ENCODE measurements around the gene REXO4.
"Not testable (repeated sequence)": the region's sequence is repeated elsewhere in the genome, so short reads cannot be mapped to it uniquely, and the experiment has no call there.

The REXO4 gene

DNA sequence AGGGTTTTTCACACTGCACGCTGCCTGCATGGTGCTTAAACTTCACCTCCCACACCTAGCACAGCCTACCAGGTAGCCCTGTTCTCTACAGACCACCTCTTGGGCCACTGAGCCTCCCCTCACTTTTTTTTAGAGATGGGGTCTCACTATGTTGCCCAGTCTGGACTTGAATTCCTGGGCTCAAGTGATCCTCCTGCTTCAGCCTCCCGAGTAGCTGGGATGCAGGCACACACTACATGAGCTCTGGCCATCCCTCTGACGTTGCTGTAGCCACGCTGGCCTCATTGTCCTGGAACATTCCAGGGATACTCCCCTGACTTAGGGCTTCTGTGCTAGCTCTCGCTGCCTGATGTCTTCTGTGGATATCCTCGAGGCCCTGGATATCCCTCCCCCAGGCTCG lies 34.8 kb upstream of the REXO4 start:
- no peak overlapping the region for H3K4me3 ChIP-seq (ENCODE audit: low read depth, low read length)
- DNase-seq (ENCODE audit: low read depth): no peak

DNA sequence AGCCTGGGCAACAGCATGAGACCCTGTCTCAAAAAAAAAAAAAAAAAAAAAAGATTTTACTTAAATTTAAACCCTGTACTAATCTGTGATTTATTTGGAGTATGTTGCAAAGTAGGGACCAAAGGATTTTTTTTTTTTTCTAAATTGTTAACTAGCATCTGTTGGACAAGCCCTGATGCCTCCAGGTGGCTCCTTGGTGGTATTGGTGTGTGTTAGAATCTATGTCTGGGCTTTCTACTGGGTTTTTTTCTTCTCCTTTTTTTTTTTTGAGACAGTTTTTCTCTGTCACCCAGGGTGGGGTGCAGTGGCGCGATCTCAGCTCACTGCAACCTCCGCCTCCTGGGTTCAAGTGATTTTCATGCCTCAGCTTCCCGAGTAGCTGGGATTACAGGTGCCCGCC lies 34.1 kb upstream of the REXO4 start:
- DNase-seq (ENCODE audit: low read depth); H3K4me3 ChIP-seq (ENCODE audit: low read depth, low read length): not testable (repeated sequence)

- H3K4me3 ChIP-seq (ENCODE audit: low read depth, low read length): no peak overlapping the region
- no peak for DNase-seq (ENCODE audit: low read depth)
Measured at GRCh38 chr9:133449760-133450159, 31.9 kb upstream of the REXO4 start.

- no peak for DNase-seq (ENCODE audit: low read depth)
- H3K4me3 ChIP-seq (ENCODE audit: low read depth, low read length): no peak overlapping the region
Measured at GRCh38 chr9:133448487-133448972, 30.7 kb upstream of the REXO4 start.

DNA sequence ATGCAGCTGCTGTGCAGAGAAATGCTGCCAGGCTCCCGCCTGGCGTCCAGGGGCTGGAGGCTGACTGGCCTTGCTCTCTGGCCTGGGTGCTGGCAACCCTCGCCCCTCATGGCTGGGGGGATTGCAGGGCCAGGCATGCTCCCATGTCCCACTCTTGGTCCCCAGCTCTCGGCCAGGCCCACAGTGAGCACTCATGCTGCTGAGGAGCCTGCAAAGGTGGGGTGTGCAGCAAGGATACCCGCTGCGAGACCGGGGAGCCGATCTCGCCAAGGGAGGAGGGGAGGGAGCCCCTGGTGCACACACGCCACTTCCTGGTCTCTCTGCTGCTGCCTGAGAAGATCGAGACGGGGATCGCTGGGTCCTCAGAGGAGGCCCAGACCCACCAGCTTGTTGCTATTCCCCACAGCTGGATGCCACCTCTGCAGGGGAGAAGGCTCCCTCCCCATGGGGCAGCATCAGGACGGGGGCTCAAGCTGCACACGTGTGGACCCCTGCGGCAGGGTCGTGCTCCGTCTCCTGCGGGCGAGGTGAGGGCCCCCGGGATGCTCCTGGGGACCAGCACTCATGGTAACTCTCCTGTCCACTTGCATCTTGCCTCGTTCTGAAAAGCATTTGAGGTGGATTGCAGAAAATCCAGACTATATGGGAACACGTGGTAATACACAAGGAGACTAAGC lies 27.6 kb upstream of the REXO4 start:
- DNase-seq (ENCODE audit: low read depth): no peak
- no peak overlapping the region for H3K4me3 ChIP-seq (ENCODE audit: low read depth, low read length)

GRCh38 chr9:133443982-133444381 lies 26.2 kb upstream of the REXO4 start:
- no peak overlapping the region for H3K4me3 ChIP-seq (ENCODE audit: low read depth, low read length)
- DNase-seq (ENCODE audit: low read depth): no peak

DNA sequence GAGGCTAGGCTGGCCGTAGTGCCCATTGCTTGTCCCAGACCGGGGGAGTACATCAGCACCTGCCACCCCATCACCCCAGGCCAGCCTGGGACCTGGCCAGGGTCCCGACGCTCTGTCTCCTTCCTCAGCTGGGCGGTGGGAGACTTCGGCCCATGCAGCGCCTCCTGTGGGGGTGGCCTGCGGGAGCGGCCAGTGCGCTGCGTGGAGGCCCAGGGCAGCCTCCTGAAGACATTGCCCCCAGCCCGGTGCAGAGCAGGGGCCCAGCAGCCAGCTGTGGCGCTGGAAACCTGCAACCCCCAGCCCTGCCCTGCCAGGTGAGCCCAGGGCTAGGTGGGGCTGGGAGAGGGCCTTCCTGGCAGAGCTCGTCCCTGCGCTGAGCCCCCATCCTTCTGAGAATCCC lies 25.4 kb upstream of the REXO4 start:
- DNase-seq (ENCODE audit: low read depth): no peak

DNA sequence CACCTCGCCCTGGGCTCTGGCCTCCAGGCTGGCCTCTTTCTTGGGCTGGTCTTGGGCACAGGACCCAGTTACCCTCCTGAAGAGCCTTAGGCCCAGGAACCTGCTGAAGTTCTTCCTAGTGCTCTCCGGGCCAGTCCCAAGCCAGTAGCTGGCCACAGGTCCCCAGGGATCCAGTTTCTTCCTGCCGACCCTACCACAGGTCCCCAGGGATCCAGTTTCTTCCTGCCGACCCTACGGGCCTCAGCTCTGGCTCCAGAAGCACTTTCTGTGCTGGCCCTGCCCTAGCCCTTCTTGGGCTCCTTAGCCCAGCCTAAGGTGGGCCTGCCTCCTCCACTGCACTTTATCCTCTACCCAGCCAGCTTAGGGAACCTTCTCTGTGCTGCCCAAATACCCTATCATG lies 23.8 kb upstream of the REXO4 start:
- no peak for DNase-seq (ENCODE audit: low read depth)
- H3K4me3 ChIP-seq (ENCODE audit: low read depth, low read length): no peak overlapping the region

More for the DNA sequence above, 25.4 kb upstream of the REXO4 start:
- no peak overlapping the region for H3K4me3 ChIP-seq (ENCODE audit: low read depth, low read length)

GRCh38 chr9:133440874-133441273 lies 23.1 kb upstream of the REXO4 start:
- DNase-seq (ENCODE audit: low read depth): no peak

DNA sequence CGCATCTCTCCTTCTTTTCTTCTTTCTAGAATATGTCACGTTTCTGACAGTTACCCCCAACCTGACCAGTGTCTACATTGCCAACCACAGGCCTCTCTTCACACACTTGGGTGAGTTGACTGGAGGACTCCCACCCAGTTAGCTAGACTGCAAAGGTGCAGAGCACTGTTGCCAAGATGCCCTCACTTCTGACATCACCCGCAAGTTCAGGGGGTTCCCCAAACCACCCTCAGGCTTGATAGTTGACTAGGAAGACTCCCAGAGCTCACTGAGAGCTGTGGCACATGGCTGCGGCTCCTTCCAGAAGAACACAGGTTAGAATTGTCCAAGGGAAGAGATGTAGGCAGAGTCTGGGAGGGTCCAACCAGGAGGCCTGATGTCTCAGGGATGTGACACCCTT lies 21.5 kb upstream of the REXO4 start:
- no peak overlapping the region for H3K4me3 ChIP-seq (ENCODE audit: low read depth, low read length)

More at GRCh38 chr9:133440874-133441273, 23.1 kb upstream of the REXO4 start:
- H3K4me3 ChIP-seq (ENCODE audit: low read depth, low read length): no peak overlapping the region

DNA sequence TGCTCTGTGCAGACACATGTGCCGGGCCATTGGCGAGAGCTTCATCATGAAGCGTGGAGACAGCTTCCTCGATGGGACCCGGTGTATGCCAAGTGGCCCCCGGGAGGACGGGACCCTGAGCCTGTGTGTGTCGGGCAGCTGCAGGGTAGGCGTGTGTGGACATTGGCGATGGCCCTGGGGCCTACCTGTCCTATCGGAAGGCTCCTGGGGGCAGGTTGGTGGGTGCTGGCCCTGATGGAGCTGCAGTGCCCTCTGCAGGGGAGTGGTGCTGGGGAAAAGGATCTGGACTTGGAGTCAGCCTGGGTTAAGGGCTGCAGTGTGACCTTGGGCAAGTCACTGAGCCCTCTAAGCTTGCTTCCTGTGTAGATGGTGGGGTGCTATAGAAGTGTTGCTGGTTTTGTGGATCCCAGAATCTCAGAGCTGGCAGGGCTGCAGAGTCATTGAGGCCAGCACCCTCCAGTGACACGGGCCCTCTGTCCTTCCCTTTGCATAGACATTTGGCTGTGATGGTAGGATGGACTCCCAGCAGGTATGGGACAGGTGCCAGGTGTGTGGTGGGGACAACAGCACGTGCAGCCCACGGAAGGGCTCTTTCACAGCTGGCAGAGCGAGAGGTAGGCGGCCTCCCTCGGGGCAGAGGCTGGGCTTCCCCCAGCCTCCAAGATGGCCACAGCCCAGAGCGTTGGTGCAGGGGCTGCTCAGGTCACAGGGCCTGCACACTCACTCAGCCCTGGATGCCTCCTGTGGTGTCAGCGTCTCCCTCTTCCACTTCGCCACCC lies 20.1 kb upstream of the REXO4 start:
- no peak for DNase-seq (ENCODE audit: low read depth)
- no peak overlapping the region for H3K4me3 ChIP-seq (ENCODE audit: low read depth, low read length)

More for the DNA sequence above, 21.5 kb upstream of the REXO4 start:
- no peak for DNase-seq (ENCODE audit: low read depth)

- no peak overlapping the region for H3K4me3 ChIP-seq (ENCODE audit: low read depth, low read length)
- DNase-seq (ENCODE audit: low read depth): no peak
Measured at GRCh38 chr9:133436681-133437080, 18.9 kb upstream of the REXO4 start.

GRCh38 chr9:133433351-133433843 lies 15.6 kb upstream of the REXO4 start:
- no peak for DNase-seq (ENCODE audit: low read depth)
- no peak overlapping the region for H3K4me3 ChIP-seq (ENCODE audit: low read depth, low read length)

- DNase-seq (ENCODE audit: low read depth): no peak
Measured at GRCh38 chr9:133430244-133430643, 12.4 kb upstream of the REXO4 start.

DNA sequence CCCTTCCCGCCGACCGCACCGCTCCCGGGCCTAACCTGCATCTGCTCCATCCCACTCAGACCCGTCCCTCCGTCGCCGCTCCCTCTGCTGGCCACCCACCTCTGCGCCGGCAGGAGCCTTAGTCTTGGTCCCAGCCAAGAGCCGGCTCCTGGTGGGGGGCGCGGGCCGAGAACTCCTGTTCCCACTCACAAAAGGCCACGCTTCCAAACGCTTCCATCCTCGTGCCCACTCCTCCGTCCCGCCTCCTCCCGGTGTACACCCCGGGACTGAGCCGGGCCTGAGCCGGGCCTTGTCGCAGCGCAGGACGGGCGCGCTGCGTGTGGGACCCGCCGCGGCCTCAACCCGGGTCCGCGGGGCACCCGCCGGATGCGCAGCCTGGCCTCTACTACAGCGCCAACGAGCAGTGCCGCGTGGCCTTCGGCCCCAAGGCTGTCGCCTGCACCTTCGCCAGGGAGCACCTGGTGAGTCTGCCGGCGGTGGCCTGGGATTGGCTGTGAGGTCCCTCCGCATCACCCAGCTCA lies 11.9 kb upstream of the REXO4 start:
- H3K4me3 ChIP-seq (ENCODE audit: low read depth, low read length): no peak overlapping the region
- DNase-seq (ENCODE audit: low read depth): no peak

More at GRCh38 chr9:133430244-133430643, 12.4 kb upstream of the REXO4 start:
- H3K4me3 ChIP-seq (ENCODE audit: low read depth, low read length): no peak overlapping the region

DNA sequence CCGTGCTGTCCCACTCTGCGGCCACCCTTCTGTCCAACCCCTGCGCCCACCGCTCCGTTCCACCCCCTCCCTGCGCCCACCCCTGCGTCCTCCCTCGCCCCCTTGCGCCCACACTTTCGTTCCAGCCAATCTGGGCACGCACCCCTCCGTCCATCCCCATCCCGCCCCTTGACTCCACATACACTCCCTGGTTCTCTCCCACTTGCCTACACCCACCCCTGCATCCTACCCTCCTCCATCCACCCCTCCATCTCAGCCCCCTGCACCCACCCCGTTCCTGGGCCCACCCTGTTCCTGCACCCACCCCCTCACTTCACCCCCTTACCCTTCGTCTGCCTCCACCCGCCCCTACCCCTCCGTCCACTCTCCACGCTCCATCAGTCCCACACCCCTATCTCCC lies 11.4 kb upstream of the REXO4 start:
- H3K4me3 ChIP-seq (ENCODE audit: low read depth, low read length): no peak overlapping the region
- no peak for DNase-seq (ENCODE audit: low read depth)

- DNase-seq (ENCODE audit: low read depth): no peak
- H3K4me3 ChIP-seq (ENCODE audit: low read depth, low read length): peak overlapping the region; percentile 21
Measured at GRCh38 chr9:133428617-133429101, 10.8 kb upstream of the REXO4 start.

- no peak for DNase-seq (ENCODE audit: low read depth)
- H3K4me3 ChIP-seq (ENCODE audit: low read depth, low read length): peak overlapping the region; percentile 15
Measured at GRCh38 chr9:133427658-133428348, 10.0 kb upstream of the REXO4 start.

DNA sequence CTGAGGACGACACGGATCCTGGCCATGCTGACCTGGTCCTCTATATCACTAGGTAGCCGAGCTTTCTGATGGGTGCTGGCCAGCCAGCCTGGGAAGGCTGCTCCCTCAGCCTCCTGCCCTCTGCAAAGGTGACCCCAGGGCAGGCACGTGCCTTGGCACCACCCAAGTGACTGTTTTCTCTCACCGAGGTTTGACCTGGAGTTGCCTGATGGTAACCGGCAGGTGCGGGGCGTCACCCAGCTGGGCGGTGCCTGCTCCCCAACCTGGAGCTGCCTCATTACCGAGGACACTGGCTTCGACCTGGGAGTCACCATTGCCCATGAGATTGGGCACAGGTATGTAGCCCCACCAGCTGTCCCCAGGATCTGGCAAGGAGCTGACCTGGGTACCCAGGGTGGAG lies 8.2 kb upstream of the REXO4 start:
- no peak for DNase-seq (ENCODE audit: low read depth)
- H3K4me3 ChIP-seq (ENCODE audit: low read depth, low read length): no peak overlapping the region

Data from skeletal muscle cell (primary cell).